Measurements from ENCODE around the gene KRTAP4-12. TPM values are rescaled to one million over a fixed set of nuclear protein-coding genes. Genes with fewer than 3 reads are reported as not detected.
"Not testable (repeated sequence)": the region's sequence is repeated elsewhere in the genome, so short reads cannot be mapped to it uniquely, and the experiment has no call there.

KRTAP4-12 gene
- total RNA-seq, 1 donor from 2014 or later: not detected

DNA sequence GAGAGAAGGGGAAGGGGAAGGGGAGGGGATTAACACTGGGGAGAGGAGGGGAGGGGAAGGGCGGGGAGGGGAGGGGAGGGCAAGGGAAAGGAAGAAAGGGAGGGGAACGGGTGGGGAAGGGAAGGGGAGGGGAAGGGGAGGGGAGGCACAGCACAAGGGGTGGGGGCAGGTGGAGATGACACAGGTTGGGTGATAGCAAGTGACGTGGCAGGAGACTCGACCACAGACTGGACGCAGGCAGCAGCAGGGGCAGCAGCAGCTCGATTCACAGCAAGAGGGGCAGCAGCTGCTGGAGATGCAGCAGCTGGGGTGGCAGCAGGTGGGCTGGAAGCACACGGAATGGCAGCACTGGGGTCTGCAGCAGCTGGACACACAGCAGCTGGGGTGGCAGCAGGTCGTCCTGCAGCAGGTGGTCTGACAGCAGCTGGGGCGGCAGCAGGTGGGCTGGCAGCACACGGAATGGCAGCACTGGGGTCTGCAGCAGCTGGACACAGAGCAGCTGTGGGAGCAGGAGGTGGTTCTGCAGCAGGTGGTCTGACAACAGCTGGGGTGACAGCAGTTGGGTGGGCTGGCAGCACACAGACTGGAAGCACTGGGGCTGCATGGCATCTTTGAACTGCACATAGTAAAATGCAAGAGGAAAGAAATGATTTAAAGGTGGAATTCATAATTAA, 22.3 kb downstream of the KRTAP4-12 start, which contains the start of gene KRTAP4-16:
KRTAP4-16 (minus strand) TSS at position 624 of the 674 bp plus-strand sequence; CDS start at position 624, 0 bp downstream.
- no peak within 1 kb of the TSS for H3K27ac ChIP-seq
- intact Hi-C loops (cut with DNase I): no loop called here
- no peaks in the 10 kb centered on the region for H3K4me1 ChIP-seq
- TF ChIP-seq POLR2AphosphoS5 (IDR thresholded peaks at IDR 0.05; ENCODE audit: insufficient read depth in 1 of 2, low read depth in 1 of 2) (no peak), POLR2A (IDR thresholded peaks at IDR 0.05) (no peak)
- TF ChIP-seq, protein P1, sequence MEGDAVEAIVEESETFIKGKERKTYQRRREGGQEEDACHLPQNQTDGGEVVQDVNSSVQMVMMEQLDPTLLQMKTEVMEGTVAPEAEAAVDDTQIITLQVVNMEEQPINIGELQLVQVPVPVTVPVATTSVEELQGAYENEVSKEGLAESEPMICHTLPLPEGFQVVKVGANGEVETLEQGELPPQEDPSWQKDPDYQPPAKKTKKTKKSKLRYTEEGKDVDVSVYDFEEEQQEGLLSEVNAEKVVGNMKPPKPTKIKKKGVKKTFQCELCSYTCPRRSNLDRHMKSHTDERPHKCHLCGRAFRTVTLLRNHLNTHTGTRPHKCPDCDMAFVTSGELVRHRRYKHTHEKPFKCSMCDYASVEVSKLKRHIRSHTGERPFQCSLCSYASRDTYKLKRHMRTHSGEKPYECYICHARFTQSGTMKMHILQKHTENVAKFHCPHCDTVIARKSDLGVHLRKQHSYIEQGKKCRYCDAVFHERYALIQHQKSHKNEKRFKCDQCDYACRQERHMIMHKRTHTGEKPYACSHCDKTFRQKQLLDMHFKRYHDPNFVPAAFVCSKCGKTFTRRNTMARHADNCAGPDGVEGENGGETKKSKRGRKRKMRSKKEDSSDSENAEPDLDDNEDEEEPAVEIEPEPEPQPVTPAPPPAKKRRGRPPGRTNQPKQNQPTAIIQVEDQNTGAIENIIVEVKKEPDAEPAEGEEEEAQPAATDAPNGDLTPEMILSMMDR (IDR thresholded peaks at IDR 0.05): no peak
- H3K9me3 ChIP-seq: no peaks in the 10 kb centered on the region
- no peaks in the 10 kb centered on the region for H3K27me3 ChIP-seq
- no peak for DNase-seq (ENCODE audit: extremely low spot score in 2 of 2)
- no peaks in the 10 kb centered on the region for H3K36me3 ChIP-seq
- no peak within 1 kb of the TSS for H3K4me3 ChIP-seq

DNA sequence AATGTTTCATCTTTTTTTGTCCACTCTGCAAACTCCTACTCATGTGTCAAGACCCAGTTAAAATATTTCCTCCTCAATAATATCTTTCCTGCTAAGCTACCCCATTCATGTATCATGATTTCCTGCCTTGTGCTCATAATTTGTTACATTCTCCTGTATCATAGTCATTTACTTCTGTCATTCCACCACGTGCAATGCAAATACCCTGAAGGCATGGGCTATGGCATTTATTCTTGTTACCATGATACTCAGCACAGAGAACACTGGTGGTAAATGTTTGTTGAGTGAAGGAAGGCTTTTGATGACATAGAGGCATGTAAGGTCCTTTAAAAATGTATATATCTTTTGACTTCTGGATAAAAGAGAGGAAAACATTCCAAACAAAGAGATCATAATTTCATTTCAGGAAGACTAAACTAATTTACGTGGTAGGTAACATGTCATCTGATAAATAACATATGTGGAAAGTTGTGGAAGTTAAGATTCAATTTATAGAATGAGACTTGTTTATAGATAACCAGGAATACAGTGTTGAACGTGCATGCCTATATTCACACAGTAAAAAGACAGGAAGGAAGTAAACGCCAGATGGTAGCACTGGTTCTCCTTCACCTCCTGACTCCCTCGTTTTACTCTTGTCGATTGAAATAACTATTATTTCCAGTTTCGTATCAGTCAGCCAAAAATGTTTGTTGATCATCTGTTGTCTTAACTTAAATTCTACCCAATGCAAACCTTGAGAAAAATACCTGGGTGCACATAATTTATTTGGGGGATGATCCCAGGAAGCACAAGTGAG, 24.1 kb downstream of the KRTAP4-12 start:
- H3K36me3 ChIP-seq; H3K27me3 ChIP-seq; H3K4me1 ChIP-seq; H3K27ac ChIP-seq; DNase-seq (ENCODE audit: extremely low spot score in 2 of 2); intact Hi-C loops (cut with DNase I); H3K9me3 ChIP-seq; H3K4me3 ChIP-seq: not testable (repeated sequence)

GRCh38 chr17:41098481-41098880, 25.5 kb downstream of the KRTAP4-12 start:
- Histone ChIP-seq H3K36me3 (no peaks in the 10 kb centered on the region), H3K4me3 (no peak overlapping the region), H3K27ac (no peak overlapping the region), H3K9me3 (no peaks in the 10 kb centered on the region), H3K4me1 (no peaks in the 10 kb centered on the region), H3K27me3 (no peaks in the 10 kb centered on the region)
- DNase-seq (ENCODE audit: extremely low spot score in 2 of 2): no peak
- intact Hi-C loops (cut with DNase I): no loop called here
- TF ChIP-seq, protein P1 (IDR thresholded peaks at IDR 0.05): no peak
- TF ChIP-seq POLR2A (IDR thresholded peaks at IDR 0.05) (no peak), POLR2AphosphoS5 (IDR thresholded peaks at IDR 0.05; ENCODE audit: insufficient read depth in 1 of 2, low read depth in 1 of 2) (no peak)

DNA sequence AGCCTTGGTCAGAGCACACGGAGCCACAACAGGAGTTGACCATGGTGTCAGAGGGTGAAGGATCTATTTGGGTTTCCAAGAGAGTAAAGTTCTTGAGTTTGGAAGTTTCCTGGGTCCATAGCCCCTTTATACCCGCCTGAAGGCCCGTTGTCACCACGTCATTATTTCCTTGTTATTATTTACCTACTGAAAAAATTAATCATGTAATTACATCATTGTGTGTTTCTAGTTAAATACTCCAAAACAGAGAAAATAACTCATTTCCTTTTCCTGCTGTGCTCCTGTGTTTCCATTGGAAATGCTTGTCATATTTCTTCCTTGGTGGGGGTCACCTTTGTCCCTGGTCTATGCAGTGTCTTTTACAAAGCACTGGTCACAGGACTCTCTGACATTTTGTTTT, 25.9 kb downstream of the KRTAP4-12 start, which contains the start of gene KRTAP4-8:
KRTAP4-8 (minus strand) TSS at position 101 of the 400 bp plus-strand sequence; CDS start at position 43, 58 bp downstream.
- intact Hi-C loops (cut with DNase I): no loop called here
- no peak within 1 kb of the TSS for H3K4me3 ChIP-seq
- H3K4me1 ChIP-seq: no peaks in the 10 kb centered on the region
- H3K36me3 ChIP-seq: no peaks in the 10 kb centered on the region
- no peak within 1 kb of the TSS for H3K27ac ChIP-seq
- H3K9me3 ChIP-seq: no peaks in the 10 kb centered on the region
- TF ChIP-seq, protein P1 (IDR thresholded peaks at IDR 0.05): no peak
- TF ChIP-seq POLR2AphosphoS5 (IDR thresholded peaks at IDR 0.05; ENCODE audit: insufficient read depth in 1 of 2, low read depth in 1 of 2) (no peak), POLR2A (IDR thresholded peaks at IDR 0.05) (no peak)
- H3K27me3 ChIP-seq: no peaks in the 10 kb centered on the region
- no peak for DNase-seq (ENCODE audit: extremely low spot score in 2 of 2)

- H3K9me3 ChIP-seq: no peaks in the 10 kb centered on the region
- DNase-seq (ENCODE audit: extremely low spot score in 2 of 2): no peak
Observed at GRCh38 chr17:41096055-41096454, 27.9 kb downstream of the KRTAP4-12 start.

DNA sequence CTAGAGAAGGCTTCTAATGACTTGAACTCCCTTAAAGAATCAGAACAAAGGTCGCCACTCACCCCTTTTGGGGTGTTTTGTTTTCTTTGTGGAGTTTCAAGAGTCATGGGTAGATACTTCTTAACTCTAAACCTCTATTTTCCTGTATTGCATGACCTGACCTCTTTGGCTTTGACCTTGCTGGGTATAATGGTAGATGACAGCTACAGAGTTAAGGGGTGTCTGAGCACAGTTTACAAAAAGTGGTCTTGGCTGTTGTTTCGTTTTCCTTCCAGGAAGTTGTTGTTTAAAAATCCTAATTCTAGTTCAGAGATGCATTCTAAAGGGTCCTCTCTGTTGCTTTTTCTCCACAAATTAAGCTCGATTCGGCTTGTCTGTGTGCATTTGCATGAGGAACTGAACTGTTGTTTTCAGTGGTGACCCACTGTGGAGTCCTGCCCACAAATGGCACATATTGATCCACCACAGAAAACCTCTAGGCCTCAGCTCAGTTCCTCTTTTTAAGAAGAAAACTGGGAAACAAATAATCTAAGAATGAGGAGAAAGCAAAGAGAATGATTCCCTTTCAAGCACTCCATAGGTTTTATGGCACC, 35.1 kb downstream of the KRTAP4-12 start:
- DNase-seq (ENCODE audit: extremely low spot score in 2 of 2); H3K4me1 ChIP-seq; H3K27me3 ChIP-seq; H3K27ac ChIP-seq; H3K36me3 ChIP-seq; intact Hi-C loops (cut with DNase I); H3K4me3 ChIP-seq; H3K9me3 ChIP-seq: not testable (repeated sequence)

More at GRCh38 chr17:41096055-41096454, 27.9 kb downstream of the KRTAP4-12 start:
- TF ChIP-seq, protein P1 (IDR thresholded peaks at IDR 0.05): no peak
- TF ChIP-seq POLR2A (IDR thresholded peaks at IDR 0.05) (no peak), POLR2AphosphoS5 (IDR thresholded peaks at IDR 0.05; ENCODE audit: insufficient read depth in 1 of 2, low read depth in 1 of 2) (no peak)
- Histone ChIP-seq H3K4me3 (no peak overlapping the region), H3K4me1 (no peaks in the 10 kb centered on the region), H3K36me3 (no peaks in the 10 kb centered on the region), H3K27ac (no peak overlapping the region), H3K27me3 (no peaks in the 10 kb centered on the region)
- intact Hi-C loops (cut with DNase I): no loop called here

DNA sequence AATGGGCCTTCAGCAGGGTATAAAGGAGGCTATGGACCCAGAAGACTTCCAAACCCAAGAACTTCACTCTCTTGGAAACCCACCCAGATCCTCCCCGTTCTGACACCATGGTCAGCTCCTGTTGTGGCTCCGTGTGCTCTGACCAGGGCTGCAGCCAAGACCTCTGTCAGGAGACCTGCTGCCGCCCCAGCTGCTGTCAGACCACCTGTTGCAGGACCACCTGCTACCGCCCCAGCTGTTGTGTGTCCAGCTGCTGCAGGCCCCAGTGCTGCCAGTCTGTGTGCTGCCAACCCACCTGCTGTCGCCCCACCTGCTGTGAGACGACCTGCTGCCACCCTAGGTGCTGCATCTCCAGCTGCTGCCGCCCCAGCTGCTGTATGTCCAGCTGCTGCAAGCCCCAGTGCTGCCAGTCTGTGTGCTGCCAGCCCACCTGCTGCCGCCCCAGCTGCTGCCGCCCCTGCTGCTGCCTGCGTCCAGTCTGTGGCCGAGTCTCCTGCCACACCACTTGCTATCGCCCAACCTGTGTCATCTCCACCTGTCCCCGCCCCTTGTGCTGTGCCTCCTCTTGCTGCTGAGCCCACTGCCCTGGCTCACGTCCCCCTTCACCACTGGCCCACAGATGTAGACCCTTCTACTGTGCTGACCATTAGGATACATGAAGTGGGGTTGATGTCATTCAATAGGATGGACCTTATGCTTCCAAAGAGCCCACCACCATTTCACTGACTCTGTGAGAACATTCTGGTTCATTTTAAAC, 39.7 kb downstream of the KRTAP4-12 start, which contains the start of gene KRTAP4-7:
KRTAP4-7 (plus strand) TSS at position 51 of the 757 bp plus-strand sequence; CDS start at position 108, 57 bp downstream.
- H3K27ac ChIP-seq; H3K4me1 ChIP-seq; DNase-seq (ENCODE audit: extremely low spot score in 2 of 2); H3K27me3 ChIP-seq; intact Hi-C loops (cut with DNase I); H3K4me3 ChIP-seq; H3K9me3 ChIP-seq; H3K36me3 ChIP-seq: not testable (repeated sequence)

Data from vagina (tissue), 2 donors.